Skeletal muscle cell (primary cell): ENCODE data around the gene SMIM24.
"Not testable (repeated sequence)": the region's sequence is repeated elsewhere in the genome, so short reads cannot be mapped to it uniquely, and the experiment has no call there.

ENCODE experiments used
- DNase-seq: peaks from one replicate; pipeline ENCODE4 v3.0.0-alpha.2; 2010; ENCODE audit warnings: low read depth
- H3K4me3 ChIP-seq: 2 replicates; pipeline ENCODE4 v1.5.1; 2011; ENCODE audit warnings: low read depth, mild to moderate bottlenecking, control low read depth, low read length, moderate library complexity

The SMIM24 gene

DNA sequence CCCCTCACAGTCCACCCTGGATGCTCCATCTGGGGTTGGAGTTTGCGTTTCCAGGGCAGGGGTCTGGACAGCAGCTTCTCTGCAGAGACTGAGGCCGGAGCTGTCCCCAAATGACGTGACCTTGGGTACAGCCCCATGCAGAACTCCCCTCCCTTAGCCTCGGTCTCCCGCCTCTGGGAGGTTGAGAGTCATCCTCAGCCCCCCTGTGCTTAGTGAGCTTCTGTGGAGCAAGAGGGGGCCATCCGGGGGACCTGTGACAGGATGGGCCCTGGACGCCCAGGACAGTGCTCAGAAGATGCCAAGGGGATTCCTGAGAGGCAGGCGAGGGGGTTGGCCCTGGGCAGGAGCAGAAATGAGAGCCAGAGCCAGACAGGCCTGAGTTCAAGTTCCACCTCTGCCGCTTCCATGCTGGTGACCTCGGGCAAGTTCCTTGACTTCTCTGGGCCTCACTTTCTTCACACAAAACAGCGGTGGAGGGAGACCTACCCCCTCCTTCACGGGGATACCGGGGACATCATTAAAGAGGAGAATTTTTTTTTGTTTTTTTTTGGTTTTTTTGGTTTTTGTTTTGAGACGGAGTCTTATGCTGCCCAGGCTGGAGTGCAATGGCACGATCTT, 20.3 kb downstream of the SMIM24 start:
- no peak for DNase-seq
- H3K4me3 ChIP-seq, result no peak overlapping the region

DNA sequence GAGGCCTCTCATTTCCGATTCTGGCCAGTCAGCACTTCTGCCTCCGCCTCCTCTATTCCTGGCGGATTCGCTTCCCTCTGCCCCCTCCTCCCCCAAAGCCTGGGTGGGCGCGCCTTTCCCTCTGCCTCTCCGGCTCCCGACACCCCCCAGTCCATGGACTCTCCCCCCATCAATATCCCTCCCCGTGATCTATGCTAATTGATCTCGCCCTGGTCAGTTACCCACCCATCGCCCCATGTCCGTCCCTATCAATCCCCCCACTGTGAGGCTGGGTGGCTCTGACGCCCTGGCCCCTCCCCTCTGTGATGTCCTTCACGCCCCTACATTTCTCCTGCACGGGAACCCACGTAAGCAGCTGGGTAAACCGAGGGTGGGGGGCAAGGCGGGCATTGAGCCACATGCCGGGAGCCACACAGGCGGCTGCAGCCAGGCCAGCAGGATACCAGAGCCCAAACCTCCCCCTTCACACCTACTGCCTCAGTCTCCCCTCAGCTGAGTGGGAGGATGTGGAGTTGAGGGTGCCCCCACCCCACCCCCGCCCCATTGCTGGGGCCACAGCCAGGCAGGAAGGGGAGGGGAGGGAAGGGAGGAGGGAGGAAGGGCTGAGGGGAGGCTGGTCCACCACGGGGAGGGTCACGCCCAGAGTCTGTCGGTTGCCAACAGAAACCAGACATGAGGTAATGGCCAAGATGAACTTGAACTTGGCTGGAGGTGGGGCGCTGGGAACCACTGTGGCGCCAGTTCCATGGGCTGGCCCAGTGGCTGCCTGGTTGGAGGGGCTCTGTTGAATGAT, 21.0 kb downstream of the SMIM24 start:
- H3K4me3 ChIP-seq, result no peak overlapping the region
- peak; percentile 83 for DNase-seq

DNA sequence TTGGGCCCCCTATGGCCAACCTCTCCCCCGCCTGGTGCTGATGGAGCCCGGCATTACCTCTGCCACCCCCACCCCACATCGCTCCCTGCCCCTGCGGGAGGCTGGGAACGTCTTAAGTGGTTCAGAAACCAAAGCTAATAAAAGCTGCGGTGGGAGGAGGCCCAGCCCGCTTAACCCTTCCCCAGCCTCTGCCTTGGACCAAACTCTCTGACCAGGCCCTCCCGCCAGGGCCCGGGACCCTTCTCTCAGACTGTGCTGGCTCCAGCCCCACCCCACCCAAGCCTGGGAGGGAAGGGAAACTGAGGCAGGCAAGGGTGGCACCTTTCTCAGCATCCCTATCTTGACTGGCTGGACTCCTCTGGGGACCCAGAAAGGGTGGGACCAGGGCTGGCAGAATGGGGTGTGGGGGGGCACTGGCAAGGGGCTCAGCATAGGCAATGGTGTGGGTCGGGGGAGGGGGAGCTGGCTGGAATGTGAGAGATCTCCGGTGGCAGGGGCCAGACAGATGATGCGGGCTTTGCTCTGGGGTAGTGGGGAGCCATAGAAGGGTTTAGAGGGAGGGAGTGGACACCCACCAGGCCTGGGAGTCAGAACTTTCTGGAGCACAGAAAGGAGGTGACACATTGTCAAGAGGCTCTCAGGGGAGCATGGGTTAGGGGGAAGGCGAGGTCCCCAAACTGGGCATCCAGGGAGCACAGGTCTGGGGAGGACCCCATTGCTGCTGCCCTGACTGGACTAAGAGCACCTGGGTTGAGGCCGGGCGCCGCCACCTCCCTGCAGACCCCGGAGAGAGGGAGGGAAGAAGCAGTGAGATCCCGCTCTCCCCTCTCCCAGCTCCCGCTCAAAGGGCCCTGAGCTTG, 21.9 kb downstream of the SMIM24 start:
- DNase-seq, result peak; percentile 41
- no peak overlapping the region for H3K4me3 ChIP-seq

DNA sequence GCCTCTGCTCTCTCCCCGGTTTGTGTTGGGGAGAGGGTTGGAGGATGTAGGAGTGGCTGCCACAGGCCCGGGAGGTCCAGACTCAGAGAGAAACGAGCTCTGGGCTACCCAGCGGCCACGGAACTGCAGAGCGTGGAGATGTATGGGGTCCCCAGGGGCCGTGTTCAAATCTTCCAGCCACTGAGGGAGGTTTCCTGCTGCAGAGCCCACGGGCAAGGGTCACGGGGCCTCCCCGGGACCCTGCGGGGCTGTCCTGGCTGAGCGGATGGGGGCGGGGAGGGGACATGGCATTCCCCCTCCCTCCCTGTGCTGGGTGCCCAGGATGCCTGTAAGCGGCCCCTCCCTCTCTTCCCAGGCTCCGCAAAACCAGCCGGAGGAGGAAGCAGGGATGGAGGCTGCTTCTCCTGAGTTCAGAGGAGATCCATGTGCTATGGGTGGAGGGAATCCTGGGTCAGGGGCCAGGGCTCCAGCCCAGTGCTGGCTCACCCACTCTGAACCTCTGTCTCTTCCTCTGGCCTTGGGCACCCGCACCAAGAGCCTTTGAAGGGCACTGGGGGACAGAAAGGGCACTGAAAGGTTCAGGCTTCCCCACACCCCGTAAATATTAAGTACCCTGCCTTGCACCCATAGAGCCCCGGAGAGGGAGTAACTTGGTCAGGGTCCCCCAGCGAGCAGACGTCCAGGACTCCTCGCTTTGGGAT, 22.6 kb downstream of the SMIM24 start:
- H3K4me3 ChIP-seq, result no peak overlapping the region
- no peak for DNase-seq

DNA sequence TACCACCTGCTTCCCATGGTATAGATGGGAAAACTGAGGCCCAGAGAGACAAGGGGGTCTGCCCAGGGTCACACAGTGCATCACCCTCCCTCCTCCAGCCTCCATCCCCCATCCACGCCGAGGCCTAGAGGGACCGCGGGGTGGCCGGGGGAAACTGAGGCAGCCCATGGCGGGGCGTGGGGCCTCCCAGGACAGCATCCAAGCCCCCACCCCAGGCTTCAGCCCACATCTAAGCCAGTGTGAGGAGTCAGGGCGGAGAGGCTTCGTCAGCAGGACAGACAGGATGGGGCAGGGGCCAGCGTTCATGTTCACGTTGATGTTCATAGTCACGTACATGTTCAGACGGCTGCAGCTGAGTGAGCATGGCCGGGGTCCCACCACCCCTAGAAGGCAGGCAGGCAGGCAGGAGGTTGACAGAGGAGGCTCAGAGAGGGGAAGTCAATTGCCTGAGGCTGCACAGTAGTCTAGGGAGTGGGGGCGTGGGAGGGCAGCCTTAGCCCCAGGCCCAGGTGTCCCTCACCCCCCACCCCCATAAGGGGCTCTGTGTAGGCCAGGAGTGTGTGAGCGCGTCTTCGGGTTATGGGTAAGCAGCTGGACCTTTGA, 23.3 kb downstream of the SMIM24 start:
- DNase-seq, result no peak
- H3K4me3 ChIP-seq, result no peak overlapping the region

DNA sequence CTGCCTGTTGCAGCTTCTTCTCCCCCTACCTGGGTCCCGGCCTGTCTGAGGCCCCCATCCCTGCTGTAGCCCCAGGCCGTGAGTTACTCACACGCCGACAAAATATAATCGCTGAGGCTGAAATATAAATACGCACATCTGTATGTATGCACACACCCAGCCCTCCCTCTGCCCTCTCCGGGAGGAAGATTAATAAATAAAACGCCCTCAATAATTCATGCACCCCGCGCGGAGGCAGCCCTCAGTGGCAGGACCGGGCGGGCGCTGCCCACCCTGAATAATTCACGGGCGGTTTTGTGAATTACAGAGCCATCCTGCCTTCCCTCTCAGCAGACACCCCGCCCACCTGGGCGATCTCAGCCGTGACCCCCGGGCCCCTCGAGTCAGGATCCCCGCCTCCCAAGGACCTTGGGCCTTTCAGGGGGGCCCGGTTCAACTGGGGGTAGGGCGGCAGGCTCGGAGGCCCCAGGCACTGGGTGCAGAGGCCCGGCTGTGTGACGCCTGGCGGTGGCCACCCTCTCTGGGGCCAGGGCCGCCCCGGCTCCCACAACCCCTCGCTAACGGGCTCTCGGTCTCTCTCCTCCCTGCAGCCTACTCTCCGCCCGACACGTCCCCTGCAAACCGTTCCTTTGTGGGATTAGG, 24.2 kb downstream of the SMIM24 start:
- H3K4me3 ChIP-seq, result no peak overlapping the region
- DNase-seq, result no peak

DNA sequence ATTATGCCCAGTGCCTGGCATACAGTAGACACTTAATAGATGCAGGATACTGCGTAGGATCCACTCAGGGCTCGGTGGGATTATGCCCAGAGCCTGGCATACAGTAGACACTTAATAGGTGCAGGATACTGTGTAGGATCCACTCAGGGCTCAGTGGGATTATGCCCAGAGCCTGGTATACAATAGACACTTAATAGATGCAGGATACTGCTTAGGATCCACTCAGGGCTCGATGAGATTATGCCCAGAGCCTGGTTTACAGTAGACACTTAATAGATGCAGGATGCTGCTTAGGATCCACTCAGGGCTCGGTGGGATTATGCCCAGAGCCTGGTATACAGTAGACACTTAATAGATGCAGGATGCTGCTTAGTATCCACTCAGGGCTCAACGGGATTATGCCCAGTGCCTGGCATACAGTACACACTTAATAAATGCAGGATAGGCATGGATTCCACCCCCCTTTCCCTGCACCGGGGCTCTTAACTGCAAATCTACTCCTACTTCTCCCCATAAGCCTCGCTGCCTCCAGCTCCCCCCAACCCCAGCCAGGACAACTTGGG, 24.9 kb downstream of the SMIM24 start:
- DNase-seq, result no peak
- H3K4me3 ChIP-seq, result no peak overlapping the region

DNA sequence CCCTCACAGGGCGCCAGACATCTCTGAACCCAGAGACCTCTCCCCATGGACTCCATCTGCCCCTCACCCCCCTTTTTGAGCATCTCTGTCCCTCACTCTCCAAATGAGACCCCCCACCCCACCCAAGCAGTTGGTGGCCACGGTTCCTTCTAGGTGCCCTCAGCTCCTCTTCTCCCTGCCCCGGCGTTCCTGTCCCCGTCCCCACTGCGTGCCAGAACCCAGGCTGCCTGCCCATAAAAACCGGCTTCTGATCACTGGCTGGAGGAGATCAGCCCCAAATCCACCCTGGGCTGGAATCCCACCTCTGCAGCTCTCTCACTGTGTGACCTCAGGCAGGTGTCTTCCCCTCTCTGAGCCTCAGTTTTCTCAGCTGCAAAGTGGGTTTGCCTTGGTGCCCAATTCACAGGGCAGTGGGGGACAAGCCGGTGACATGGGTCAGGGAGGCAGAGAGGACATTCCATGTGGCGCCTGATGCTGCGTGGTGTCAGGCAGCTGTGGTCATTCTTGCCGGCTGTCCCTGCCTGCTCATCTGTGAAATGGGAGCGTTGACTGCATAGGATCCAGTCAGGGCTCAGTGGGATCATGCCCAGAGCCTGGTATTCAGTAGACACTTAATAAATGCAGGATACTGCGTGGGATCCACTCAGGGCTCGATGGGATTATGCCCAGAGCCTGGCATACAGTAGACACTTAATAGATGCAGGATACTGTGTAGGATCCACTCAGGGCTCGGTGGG, 25.5 kb downstream of the SMIM24 start:
- H3K4me3 ChIP-seq, result no peak overlapping the region
- DNase-seq, result no peak

DNA sequence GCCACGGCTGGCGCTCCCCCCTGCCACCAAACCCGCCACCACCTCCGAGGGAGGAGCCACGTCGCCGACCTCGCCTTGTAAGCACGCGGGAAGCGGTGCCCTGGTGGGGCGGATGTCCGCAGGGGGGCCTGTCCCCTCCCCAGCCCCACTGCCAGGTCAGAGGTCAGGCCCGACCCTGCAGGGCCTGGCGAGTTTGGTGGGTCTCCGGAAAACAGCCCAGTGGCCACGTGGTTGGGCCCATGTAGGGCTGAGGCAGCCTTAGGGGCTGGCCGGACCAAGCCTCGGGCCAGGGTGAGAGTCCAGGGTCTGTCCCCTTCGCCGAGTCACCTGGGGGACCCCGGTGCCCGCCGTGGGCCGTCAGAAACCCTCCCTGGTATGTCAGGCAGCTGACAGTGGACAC, 26.5 kb downstream of the SMIM24 start:
- no peak for DNase-seq
- no peak overlapping the region for H3K4me3 ChIP-seq

DNA sequence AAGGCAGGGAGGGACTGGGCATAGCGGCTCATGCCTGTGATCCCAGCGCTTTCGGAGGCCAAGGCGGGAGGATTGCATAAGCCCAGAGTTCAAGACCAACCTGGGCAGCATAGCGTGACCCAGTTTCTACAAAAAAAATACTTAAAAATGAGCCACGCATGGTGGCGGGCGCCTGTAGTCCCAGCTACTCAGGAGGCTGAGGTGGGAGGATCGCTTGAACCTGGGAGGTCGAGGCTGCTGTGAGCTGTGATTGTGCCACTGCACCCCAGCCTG, 27.4 kb downstream of the SMIM24 start:
- H3K4me3 ChIP-seq, DNase-seq: not testable (repeated sequence)

DNA sequence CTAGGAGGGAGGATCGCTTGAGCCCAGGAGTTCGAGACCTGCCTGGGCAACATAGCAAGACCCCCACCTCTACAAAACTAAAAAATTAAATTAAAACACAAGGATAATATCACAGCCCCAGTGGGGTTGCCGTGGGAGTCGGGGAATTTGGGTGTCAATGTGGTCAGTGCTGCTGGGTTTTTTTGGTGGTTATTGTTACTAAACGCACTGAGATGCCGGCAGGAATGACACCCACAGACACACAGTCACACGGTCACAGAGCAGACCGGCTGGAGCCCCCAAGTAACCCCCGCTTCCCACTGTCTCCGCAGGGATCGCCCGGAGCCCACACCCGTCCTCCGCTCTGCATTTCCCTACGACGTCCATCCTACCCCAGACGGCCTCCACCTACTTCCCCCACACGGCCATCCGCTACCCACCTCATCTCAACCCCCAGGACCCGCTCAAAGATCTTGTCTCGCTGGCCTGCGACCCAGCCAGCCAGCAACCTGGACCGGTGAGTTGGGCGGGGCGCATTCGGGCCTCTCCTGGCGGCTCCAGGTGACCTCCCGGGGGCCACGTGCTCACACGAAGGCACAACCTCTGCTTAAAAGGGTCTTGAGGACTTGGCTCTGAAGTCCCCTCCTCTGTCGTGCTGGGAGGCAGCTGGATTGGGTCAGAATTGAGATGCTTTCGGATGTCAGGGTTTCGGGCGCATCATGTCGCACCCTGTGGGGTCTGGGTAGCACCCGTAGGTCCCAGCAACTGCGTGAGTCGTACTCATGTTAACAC, 28.0 kb downstream of the SMIM24 start:
- DNase-seq, result no peak
- no peak overlapping the region for H3K4me3 ChIP-seq

DNA sequence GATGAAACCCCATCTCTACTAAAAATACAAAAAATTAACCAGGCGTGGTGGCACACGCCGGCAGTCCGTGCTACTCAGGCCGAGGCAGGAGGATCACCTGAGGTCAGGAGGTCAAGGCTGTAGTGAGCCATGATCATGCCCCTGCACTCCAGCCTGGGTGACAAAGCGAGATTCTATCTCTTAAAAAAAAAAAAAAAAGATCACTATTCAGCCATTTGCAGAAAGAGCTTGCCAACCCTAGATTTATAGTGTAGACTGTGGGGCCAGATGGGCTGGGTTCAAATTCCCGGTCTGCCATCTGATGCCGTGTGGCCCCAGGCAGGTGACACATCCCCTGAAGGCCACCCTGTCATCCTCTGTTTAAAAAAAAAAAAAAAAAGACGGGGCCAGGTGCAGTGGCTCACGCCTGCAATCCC, 28.9 kb downstream of the SMIM24 start:
- DNase-seq, result no peak

DNA sequence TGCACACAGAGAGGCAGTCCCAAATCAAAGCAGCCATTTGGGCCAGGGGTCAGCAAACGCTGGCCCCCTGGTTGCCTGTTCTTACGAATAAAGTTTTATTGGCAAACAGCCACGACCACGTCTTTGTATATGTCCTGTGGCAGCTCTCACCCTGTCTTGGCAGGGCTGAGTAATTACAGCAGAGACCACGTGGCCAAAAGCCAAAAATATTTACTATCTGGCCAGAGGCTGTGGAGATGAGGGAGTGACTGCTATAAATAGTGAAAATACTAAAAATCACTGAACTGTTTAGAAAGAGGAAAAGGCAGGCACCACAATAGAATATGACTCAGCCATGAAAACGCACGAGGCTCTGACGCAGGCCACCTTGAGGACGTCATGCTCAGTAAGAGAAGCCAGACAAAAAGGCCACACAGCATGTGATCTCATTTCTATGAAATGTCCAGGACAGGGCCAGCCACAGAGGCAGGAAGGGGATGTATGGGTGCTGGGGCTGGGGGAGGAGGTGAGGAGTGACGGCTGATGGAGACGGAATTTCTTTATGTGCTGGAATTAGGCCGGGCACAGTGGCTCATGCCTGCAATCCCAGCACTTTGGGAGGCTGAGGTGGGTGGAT, 29.4 kb downstream of the SMIM24 start:
- no peak overlapping the region for H3K4me3 ChIP-seq
- peak; percentile 99 for DNase-seq

More for the DNA sequence above, 28.9 kb downstream of the SMIM24 start:
- H3K4me3 ChIP-seq, result no peak overlapping the region

DNA sequence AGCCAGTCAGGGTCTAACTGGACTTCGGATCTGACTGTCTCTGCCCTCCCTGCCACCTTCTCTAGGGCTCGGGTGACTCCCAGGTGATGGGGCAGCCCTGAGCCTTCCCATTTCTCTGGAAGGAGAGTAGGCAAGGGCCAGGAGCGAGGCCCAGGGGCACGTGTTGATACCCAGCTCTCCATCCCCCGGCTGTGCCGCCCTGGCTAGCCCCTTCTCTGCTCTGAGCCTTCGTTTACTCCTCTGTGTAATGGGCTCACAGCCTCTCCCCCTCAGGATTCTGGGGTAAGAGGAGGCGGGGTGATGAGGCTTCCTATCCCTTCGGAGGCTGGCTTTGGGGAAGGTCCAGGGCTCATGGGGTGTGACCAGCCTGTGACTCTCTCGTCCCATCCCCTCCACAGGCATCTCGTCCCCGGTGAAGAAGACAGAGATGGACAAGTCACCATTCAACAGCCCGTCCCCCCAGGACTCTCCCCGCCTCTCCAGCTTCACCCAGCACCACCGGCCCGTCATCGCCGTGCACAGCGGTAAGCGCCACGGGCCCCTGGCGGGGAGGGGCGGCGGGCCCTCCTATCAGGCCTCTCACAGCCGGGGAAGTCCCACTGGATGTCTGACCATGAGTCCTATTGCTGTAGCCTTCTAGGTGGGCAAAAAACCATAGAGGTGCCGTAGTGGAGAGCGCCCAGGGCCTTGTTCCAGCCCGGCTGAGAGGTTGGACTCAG, 31.6 kb downstream of the SMIM24 start:
- no peak overlapping the region for H3K4me3 ChIP-seq
- DNase-seq, result no peak

DNA sequence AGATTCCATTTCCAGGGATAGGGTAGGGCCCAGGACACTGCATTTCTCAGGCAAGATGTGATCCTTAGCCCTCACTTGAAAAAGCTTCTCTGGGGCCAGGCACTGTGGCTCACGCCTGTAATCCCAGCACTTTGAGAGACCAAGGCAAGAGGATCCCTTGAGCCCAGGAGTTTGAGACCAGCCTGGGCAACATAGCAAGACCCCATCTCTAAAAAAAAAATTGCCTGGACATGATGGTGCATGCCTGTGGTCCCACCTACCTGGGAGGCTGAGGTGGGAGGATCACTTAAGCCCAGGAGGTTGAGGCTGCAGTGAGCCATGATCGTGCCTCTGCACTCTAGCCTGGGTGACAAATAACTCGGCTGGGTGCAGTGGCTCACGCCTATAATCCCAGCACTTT, 33.7 kb downstream of the SMIM24 start:
- DNase-seq, H3K4me3 ChIP-seq: not testable (repeated sequence)

DNA sequence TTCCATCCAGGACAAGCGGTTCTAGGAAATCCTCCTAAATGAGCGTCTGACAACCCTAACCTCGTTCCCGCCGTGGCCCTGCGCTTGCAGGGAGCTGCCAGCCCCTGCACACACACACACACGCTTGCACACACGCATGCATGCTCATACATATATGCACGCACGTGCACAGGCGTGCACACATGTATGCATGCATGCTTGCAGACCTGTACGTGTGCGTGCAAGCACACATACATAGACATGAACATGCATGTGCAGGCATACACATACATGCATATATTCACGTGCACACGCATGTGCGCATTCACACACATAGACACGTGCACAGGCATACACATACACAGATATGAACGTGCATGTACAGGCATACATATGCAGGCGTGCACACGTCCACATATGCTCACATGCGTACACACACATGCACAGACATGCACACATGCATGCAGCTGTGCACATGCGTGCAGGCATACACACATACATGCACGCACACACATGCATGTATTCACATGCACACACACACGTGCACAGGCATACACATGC, 35.6 kb downstream of the SMIM24 start:
- no peak overlapping the region for H3K4me3 ChIP-seq
- no peak for DNase-seq
